ENCODE data around the gene RAI1.

DNA sequence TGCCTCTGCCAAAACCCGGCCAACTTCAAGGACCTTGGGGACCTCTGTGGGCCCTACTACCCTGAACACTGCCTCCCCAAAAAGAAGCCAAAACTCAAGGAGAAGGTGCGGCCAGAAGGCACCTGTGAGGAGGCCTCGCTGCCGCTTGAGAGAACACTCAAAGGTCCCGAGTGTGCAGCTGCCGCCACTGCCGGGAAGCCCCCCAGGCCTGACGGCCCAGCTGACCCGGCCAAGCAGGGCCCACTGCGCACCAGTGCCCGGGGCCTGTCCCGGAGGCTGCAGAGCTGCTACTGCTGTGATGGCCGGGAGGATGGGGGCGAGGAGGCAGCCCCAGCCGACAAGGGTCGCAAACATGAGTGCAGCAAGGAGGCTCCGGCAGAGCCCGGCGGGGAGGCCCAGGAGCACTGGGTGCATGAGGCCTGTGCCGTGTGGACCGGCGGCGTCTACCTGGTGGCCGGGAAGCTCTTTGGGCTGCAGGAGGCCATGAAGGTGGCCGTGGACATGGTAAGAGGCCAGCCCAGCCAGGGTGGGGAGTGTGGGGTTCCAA, 116.8 kb downstream of the RAI1 start:
- TF ChIP-seq, protein P1, sequence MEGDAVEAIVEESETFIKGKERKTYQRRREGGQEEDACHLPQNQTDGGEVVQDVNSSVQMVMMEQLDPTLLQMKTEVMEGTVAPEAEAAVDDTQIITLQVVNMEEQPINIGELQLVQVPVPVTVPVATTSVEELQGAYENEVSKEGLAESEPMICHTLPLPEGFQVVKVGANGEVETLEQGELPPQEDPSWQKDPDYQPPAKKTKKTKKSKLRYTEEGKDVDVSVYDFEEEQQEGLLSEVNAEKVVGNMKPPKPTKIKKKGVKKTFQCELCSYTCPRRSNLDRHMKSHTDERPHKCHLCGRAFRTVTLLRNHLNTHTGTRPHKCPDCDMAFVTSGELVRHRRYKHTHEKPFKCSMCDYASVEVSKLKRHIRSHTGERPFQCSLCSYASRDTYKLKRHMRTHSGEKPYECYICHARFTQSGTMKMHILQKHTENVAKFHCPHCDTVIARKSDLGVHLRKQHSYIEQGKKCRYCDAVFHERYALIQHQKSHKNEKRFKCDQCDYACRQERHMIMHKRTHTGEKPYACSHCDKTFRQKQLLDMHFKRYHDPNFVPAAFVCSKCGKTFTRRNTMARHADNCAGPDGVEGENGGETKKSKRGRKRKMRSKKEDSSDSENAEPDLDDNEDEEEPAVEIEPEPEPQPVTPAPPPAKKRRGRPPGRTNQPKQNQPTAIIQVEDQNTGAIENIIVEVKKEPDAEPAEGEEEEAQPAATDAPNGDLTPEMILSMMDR (conservative IDR thresholded peaks at IDR 0.05): no peak
- TF ChIP-seq ZFX (IDR thresholded peaks at IDR 0.05): no peak

Measured in C4-2B (cell line).